ENCODE measurements around the gene EPB41L4A.

DNA sequence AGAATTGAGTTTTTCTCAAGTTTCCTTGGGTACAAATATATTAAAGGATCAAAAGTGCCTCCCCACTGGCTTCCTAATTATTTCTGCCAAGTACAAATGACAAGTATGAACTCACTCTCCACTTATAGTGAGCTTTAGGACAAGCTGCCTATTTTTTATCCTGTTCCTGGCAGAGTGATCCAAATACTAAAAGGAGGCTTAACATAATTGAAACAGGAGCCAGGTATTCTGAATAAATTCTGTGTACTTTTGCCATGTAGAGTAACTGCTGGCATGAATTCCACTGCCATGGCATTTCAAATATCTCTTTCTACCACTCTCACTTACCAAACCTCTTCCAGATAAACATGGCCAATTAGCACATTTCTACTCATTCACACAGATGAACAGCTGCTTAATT is 171.1 kb downstream of the EPB41L4A start:
- TF ChIP-seq POLR2A (IDR thresholded peaks at IDR 0.05; ENCODE audit: low read length) (no peak), GATA1 (IDR thresholded peaks at IDR 0.05; ENCODE audit: low read depth, low read length) (no peak)
